Measurements from ENCODE around the gene SCP2.

SCP2 gene

GRCh38 chr1:53071915-53072314, 144.8 kb downstream of the SCP2 start:
- TF ChIP-seq CTCF (conservative IDR thresholded peaks at IDR 0.05; ENCODE audit: low read depth, low read length) = no peak
- no peak overlapping the region for H3K4me3 ChIP-seq (ENCODE audit: low read length)
- DNase-seq (ENCODE audit: low read depth) = no peak

- H3K4me3 ChIP-seq (ENCODE audit: low read length) = no peak overlapping the region
- no peak for DNase-seq (ENCODE audit: low read depth)
- no peak for TF ChIP-seq CTCF (conservative IDR thresholded peaks at IDR 0.05; ENCODE audit: low read depth, low read length)
These were observed 146.2 kb downstream of the SCP2 start for GRCh38 chr1:53073287-53073686.

GRCh38 chr1:53073868-53074311, 146.8 kb downstream of the SCP2 start:
- peak; percentile 17 for DNase-seq (ENCODE audit: low read depth)
- no peak overlapping the region for H3K4me3 ChIP-seq (ENCODE audit: low read length)
- TF ChIP-seq CTCF (conservative IDR thresholded peaks at IDR 0.05; ENCODE audit: low read depth, low read length) = no peak

- no peak for TF ChIP-seq CTCF (conservative IDR thresholded peaks at IDR 0.05; ENCODE audit: low read depth, low read length)
- DNase-seq (ENCODE audit: low read depth) = no peak
- no peak overlapping the region for H3K4me3 ChIP-seq (ENCODE audit: low read length)
These were observed 147.5 kb downstream of the SCP2 start for GRCh38 chr1:53074313-53075154.

- no peak for DNase-seq (ENCODE audit: low read depth)
- no peak overlapping the region for H3K4me3 ChIP-seq (ENCODE audit: low read length)
- TF ChIP-seq CTCF (conservative IDR thresholded peaks at IDR 0.05; ENCODE audit: low read depth, low read length) = no peak
These were observed 148.1 kb downstream of the SCP2 start for GRCh38 chr1:53075206-53075605.

GRCh38 chr1:53075761-53076163, 148.7 kb downstream of the SCP2 start:
- TF ChIP-seq CTCF (conservative IDR thresholded peaks at IDR 0.05; ENCODE audit: low read depth, low read length) = no peak
- no peak for DNase-seq (ENCODE audit: low read depth)
- no peak overlapping the region for H3K4me3 ChIP-seq (ENCODE audit: low read length)

GRCh38 chr1:53076165-53076564, 149.1 kb downstream of the SCP2 start:
- no peak for DNase-seq (ENCODE audit: low read depth)
- H3K4me3 ChIP-seq (ENCODE audit: low read length) = no peak overlapping the region
- no peak for TF ChIP-seq CTCF (conservative IDR thresholded peaks at IDR 0.05; ENCODE audit: low read depth, low read length)

Measured in retinal pigment epithelial cell (primary cell).